K562 (cell line): ENCODE data around the gene ZNF77. TPM values are rescaled to one million over a fixed set of nuclear protein-coding genes. Genes with fewer than 3 reads are reported as not detected.

Source experiments
- ARID3A ChIP-seq: IDR thresholded peaks from 2 replicates; pipeline ENCODE4 v1.6.1; 2012; ENCODE audit warnings: low read depth, low read length, improper control_type of control experiment, borderline replicate concordance
- ATF7 ChIP-seq: fragments of 450-650 bp; IDR thresholded peaks from 2 replicates; pipeline ENCODE4 v1.7.1; 2014; ENCODE audit warnings: mild to moderate bottlenecking, moderate library complexity
- DACH1 ChIP-seq: fragments of 450-650 bp; IDR thresholded peaks from 2 replicates; pipeline ENCODE4 v1.6.1; 2018; ENCODE audit not compliant: partially characterized antibody
- FOXK1 ChIP-seq: sonication (generic); formaldehyde crosslinking; IDR thresholded peaks from 2 replicates; pipeline ENCODE4 v1.8.0; 2022; ENCODE audit warnings: missing genetic modification reagents, mild to moderate bottlenecking, borderline replicate concordance
- ILK ChIP-seq: fragments of 450-650 bp; IDR thresholded peaks from 2 replicates; pipeline ENCODE4 v1.6.1; 2016; ENCODE audit warnings: missing genetic modification characterization, low read depth, mild to moderate bottlenecking, missing compliant biosample characterization, moderate library complexity, borderline replicate concordance
- JUNB ChIP-seq: fragments of 450-650 bp; formaldehyde crosslinking; conservative IDR thresholded peaks from 2 replicates; pipeline ENCODE4 v1.4.0; 2020; ENCODE audit warnings: mild to moderate bottlenecking
- NEUROD1 ChIP-seq: fragments of 150-350 bp; IDR thresholded peaks from 2 replicates; pipeline ENCODE4 v1.6.1; 2014; ENCODE audit warnings: borderline replicate concordance, low read length, low read depth; ENCODE audit not compliant: partially characterized antibody
- TFE3 ChIP-seq: fragments of 450-650 bp; formaldehyde crosslinking; IDR thresholded peaks from 2 replicates; pipeline ENCODE4 v1.4.0; 2020; ENCODE audit warnings: mild to moderate bottlenecking, mixed read lengths
- ZBTB11 ChIP-seq, 3 experiments: fragments of 200-800 bp in 1 of 3; fragments of 250-450 bp in 1 of 3; fragments of 450-650 bp in 1 of 3; sonication (Bioruptor Pico) in 1 of 3; sonication (Bioruptor generic) in 1 of 3; formaldehyde crosslinking in 1 of 3; IDR thresholded peaks; 2 replicates each; pipeline versions ENCODE4 v1.6.1 to v1.8.0; 2016 to 2022; ENCODE audit warnings: mild to moderate bottlenecking in 2 of 3, missing genetic modification characterization in 2 of 3, missing compliant biosample characterization in 1 of 3, moderate library complexity in 1 of 3
- ZFX ChIP-seq: sonication (generic); formaldehyde crosslinking; IDR thresholded peaks from 2 replicates; pipeline ENCODE4 v1.8.0; 2022; ENCODE audit warnings: mild to moderate bottlenecking, missing genetic modification reagents, moderate library complexity
- ZNF263 ChIP-seq: sonication (generic); formaldehyde crosslinking; IDR thresholded peaks from 2 replicates; pipeline ENCODE4 v1.8.0; 2022; ENCODE audit warnings: mild to moderate bottlenecking, missing genetic modification reagents, borderline replicate concordance
- ZNF586 ChIP-seq: fragments of 450-650 bp; formaldehyde crosslinking; conservative IDR thresholded peaks from 2 replicates; pipeline ENCODE4 v1.4.0; 2020; ENCODE audit warnings: mild to moderate bottlenecking, moderate library complexity
- polyA plus RNA-seq, 8 experiments: library from polyadenylated mRNA; depleted of rRNA in 4 of 8; stranded (reverse) in 5 of 8; unstranded in 3 of 8; fragments of >200 nt; fragmentation: Nextera tagmentation in 2 of 8; fragmentation: Illumina TruSeq in 1 of 8; extraction: Ambion mirVana in 2 of 8; extraction: Trizol in 1 of 8; gene quantifications; 2 replicates each; pipeline versions ENCODE4 v1.2.1 to v1.2.3, GENCODE V29; 2011 to 2014; ENCODE audit warnings: inconsistent platforms in 1 of 8, missing spikeins in 1 of 8
- total RNA-seq, 7 experiments: library from RNA; depleted of rRNA in 6 of 7; stranded (reverse); fragments of >200 nt in 6 of 7; fragmentation: Illumina TruSeq in 2 of 7; extraction: Trizol in 2 of 7; gene quantifications; 2 replicates each; pipeline versions ENCODE4 v1.2.1 to v1.2.3, GENCODE V29; 2011 to 2021; ENCODE audit warnings: low replicate concordance in 1 of 7
- TF ChIP-seq, protein P1 (sequence below): fragments of 450-650 bp; IDR thresholded peaks from one replicate; pipeline ENCODE4 v1.6.1; 2018; ENCODE audit warnings: mild to moderate bottlenecking, moderate library complexity; ENCODE audit not compliant: partially characterized antibody
- TF ChIP-seq, protein P2 (sequence below): sonication (generic); formaldehyde crosslinking; IDR thresholded peaks from 2 replicates; pipeline ENCODE4 v1.8.1; 2023; ENCODE audit warnings: mild to moderate bottlenecking, missing genetic modification reagents
- TF ChIP-seq, protein P3 (sequence below): fragments of 250-450 bp; sonication (Bioruptor Pico); IDR thresholded peaks from 2 replicates; pipeline ENCODE4 v1.4.0; 2020; ENCODE audit warnings: mild to moderate bottlenecking, moderate library complexity

ZNF77 gene
- total and polyA plus RNA-seq, 9 of the 15 experiments (the other 6 are each of a cell fraction or from before 2014, with no cell fraction given) = 4.3 to 14.5 (median 7.7) TPM

GRCh38 chr19:2887391-2887914 lies 57.3 kb downstream of the ZNF77 start (continued):
- TF ChIP-seq ATF7 = peak; percentile 45; the same call in 1 of the 2 replicates
- TF ChIP-seq, protein P1, sequence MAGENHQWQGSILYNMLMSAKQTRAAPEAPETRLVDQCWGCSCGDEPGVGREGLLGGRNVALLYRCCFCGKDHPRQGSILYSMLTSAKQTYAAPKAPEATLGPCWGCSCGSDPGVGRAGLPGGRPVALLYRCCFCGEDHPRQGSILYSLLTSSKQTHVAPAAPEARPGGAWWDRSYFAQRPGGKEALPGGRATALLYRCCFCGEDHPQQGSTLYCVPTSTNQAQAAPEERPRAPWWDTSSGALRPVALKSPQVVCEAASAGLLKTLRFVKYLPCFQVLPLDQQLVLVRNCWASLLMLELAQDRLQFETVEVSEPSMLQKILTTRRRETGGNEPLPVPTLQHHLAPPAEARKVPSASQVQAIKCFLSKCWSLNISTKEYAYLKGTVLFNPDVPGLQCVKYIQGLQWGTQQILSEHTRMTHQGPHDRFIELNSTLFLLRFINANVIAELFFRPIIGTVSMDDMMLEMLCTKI = no peak
- TF ChIP-seq ARID3A = 0 out of 2 replicates have a peak, but pooled peaks have one; percentile 48
- TF ChIP-seq TFE3 = no peak
- TF ChIP-seq ZNF263 (CRISPR knock-in tag) = no peak
- TF ChIP-seq, protein P2, sequence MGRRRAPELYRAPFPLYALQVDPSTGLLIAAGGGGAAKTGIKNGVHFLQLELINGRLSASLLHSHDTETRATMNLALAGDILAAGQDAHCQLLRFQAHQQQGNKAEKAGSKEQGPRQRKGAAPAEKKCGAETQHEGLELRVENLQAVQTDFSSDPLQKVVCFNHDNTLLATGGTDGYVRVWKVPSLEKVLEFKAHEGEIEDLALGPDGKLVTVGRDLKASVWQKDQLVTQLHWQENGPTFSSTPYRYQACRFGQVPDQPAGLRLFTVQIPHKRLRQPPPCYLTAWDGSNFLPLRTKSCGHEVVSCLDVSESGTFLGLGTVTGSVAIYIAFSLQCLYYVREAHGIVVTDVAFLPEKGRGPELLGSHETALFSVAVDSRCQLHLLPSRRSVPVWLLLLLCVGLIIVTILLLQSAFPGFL (CRISPR knock-in tag) = no peak
- peak; percentile 17; the same call in 1 of the 2 replicates for TF ChIP-seq FOXK1 (CRISPR knock-in tag)
- TF ChIP-seq ZNF586 (CRISPR knock-in tag) = no peak
- TF ChIP-seq ZBTB11 (CRISPR knock-in tag; IDR thresholded peaks at IDR 0.05) = no peak
- TF ChIP-seq DACH1 = peak; percentile 98
- TF ChIP-seq, protein P3, sequence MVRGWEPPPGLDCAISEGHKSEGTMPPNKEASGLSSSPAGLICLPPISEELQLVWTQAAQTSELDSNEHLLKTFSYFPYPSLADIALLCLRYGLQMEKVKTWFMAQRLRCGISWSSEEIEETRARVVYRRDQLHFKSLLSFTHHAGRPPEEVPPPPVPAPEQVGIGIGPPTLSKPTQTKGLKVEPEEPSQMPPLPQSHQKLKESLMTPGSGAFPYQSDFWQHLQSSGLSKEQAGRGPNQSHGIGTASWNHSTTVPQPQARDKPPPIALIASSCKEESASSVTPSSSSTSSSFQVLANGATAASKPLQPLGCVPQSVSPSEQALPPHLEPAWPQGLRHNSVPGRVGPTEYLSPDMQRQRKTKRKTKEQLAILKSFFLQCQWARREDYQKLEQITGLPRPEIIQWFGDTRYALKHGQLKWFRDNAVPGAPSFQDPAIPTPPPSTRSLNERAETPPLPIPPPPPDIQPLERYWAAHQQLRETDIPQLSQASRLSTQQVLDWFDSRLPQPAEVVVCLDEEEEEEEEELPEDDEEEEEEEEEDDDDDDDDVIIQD (CRISPR knock-in tag) = no peak
- TF ChIP-seq JUNB = no peak
- TF ChIP-seq ILK (tag) = no peak
- no peak for TF ChIP-seq ZFX
- no peak for TF ChIP-seq NEUROD1
